Type B pancreatic cell (in vitro differentiated cells): ENCODE measurements around the gene LRCH1. TPM values are rescaled to one million over a fixed set of nuclear protein-coding genes. Genes with fewer than 3 reads are reported as not detected.

Experiments used
- DNase-seq: peaks from one replicate; pipeline ENCODE4 v3.0.0; 2021; ENCODE audit warnings: mixed read lengths; ENCODE audit not compliant: unreplicated experiment; ENCODE audit errors: extremely low spot score
- H3K27ac Mint-ChIP-seq: 2 replicates; pipeline ENCODE4 v1.8.0; 2021; ENCODE audit warnings: mild to moderate bottlenecking, mixed read lengths
- H3K27me3 Mint-ChIP-seq: 2 replicates; pipeline ENCODE4 v1.8.0; 2021; ENCODE audit warnings: mixed read lengths
- H3K36me3 Mint-ChIP-seq: 2 replicates; pipeline ENCODE4 v1.8.0; 2021; ENCODE audit warnings: mixed read lengths
- H3K4me1 Mint-ChIP-seq: one replicate; pipeline ENCODE4 v1.8.0; 2021; ENCODE audit warnings: mixed read lengths; ENCODE audit not compliant: unreplicated experiment
- H3K4me3 Mint-ChIP-seq: 2 replicates; pipeline ENCODE4 v1.8.0; 2021; ENCODE audit warnings: mild to moderate bottlenecking, mixed read lengths
- H3K9me3 Mint-ChIP-seq: 2 replicates; pipeline ENCODE4 v1.8.0; 2021; ENCODE audit warnings: mixed read lengths
- CTCF ChIP-seq: fragments of 200-600 bp; sonication (generic); conservative IDR thresholded peaks from 2 replicates; pipeline ENCODE4 v1.5.0; 2021; ENCODE audit warnings: antibody characterized with exemption, mild to moderate bottlenecking
- total RNA-seq: library from RNA; stranded (reverse); gene quantifications from 2 replicates; pipeline ENCODE4 v1.2.1, GENCODE V29; 2021; ENCODE audit warnings: low replicate concordance

The LRCH1 gene
- total RNA-seq, 1 donor from 2014 or later = 23.0 TPM

GRCh38 chr13:46553521-46553885 is 533 bp downstream of the LRCH1 start:
- DNase-seq = no peak
- no peak for TF ChIP-seq CTCF
- Mint-ChIP-seq H3K36me3 (no peaks in the 10 kb centered on the region), H3K27me3 (peaks cover 6% of the 10 kb centered on the region), H3K27ac (peak overlapping the region; percentile 51), H3K9me3 (no peaks in the 10 kb centered on the region), H3K4me1 (peaks cover 39% of the 10 kb centered on the region), H3K4me3 (peak overlapping the region; percentile 97)

- Mint-ChIP-seq H3K4me3 (peak overlapping the region; percentile 97), H3K36me3 (no peaks in the 10 kb centered on the region), H3K9me3 (no peaks in the 10 kb centered on the region), H3K4me1 (peaks cover 39% of the 10 kb centered on the region), H3K27ac (peak overlapping the region; percentile 93), H3K27me3 (peaks cover 6% of the 10 kb centered on the region)
- DNase-seq = peak; percentile 74
- peak; percentile 45 for TF ChIP-seq CTCF
Observed at GRCh38 chr13:46553886-46554858, 1.2 kb downstream of the LRCH1 start.

- Mint-ChIP-seq H3K27me3 (peaks cover 6% of the 10 kb centered on the region), H3K4me1 (peaks cover 39% of the 10 kb centered on the region), H3K27ac (peak overlapping the region; percentile 93), H3K4me3 (peak overlapping the region; percentile 97), H3K36me3 (no peaks in the 10 kb centered on the region), H3K9me3 (no peaks in the 10 kb centered on the region)
- DNase-seq = no peak
- no peak for TF ChIP-seq CTCF
Observed at GRCh38 chr13:46554951-46555350, 2.0 kb downstream of the LRCH1 start.

GRCh38 chr13:46555722-46556417 is 2.9 kb downstream of the LRCH1 start:
- H3K27ac Mint-ChIP-seq = peak overlapping the region; percentile 93
- no peaks in the 10 kb centered on the region for H3K9me3 Mint-ChIP-seq
- no peaks in the 10 kb centered on the region for H3K36me3 Mint-ChIP-seq
- peak overlapping the region; percentile 97 for H3K4me3 Mint-ChIP-seq
- H3K4me1 Mint-ChIP-seq = peaks cover 39% of the 10 kb centered on the region
- H3K27me3 Mint-ChIP-seq = peaks cover 6% of the 10 kb centered on the region
- no peak for TF ChIP-seq CTCF
- DNase-seq = no peak

GRCh38 chr13:46556418-46556779 is 3.4 kb downstream of the LRCH1 start:
- H3K27ac Mint-ChIP-seq = no peak overlapping the region
- peak overlapping the region; percentile 97 for H3K4me3 Mint-ChIP-seq
- H3K36me3 Mint-ChIP-seq = no peaks in the 10 kb centered on the region
- peaks cover 35% of the 10 kb centered on the region for H3K4me1 Mint-ChIP-seq
- no peak for TF ChIP-seq CTCF
- DNase-seq = no peak
- H3K9me3 Mint-ChIP-seq = no peaks in the 10 kb centered on the region
- peaks cover 5% of the 10 kb centered on the region for H3K27me3 Mint-ChIP-seq
